Ectodermal cell (in vitro differentiated cells): ENCODE results near the gene HNRNPH1.
"Not testable (repeated sequence)": the region's sequence is repeated elsewhere in the genome, so short reads cannot be mapped to it uniquely, and the experiment has no call there.

Source experiments
- H3K27ac ChIP-seq: 2 replicates; pipeline ENCODE4 v1.7.0; 2013; ENCODE audit warnings: mild to moderate bottlenecking, low read depth, low read length; ENCODE audit not compliant: insufficient read depth, poor library complexity, severe bottlenecking
- H3K27me3 ChIP-seq: 2 replicates; pipeline ENCODE4 v1.7.0; 2013; ENCODE audit warnings: mild to moderate bottlenecking, low read length; ENCODE audit not compliant: insufficient read depth, control insufficient read depth, poor library complexity, severe bottlenecking
- H3K36me3 ChIP-seq: one replicate; pipeline ENCODE4 v1.7.0; 2013; ENCODE audit warnings: low read length; ENCODE audit not compliant: control insufficient read depth, insufficient read depth
- H3K4me1 ChIP-seq: one replicate; pipeline ENCODE4 v1.7.0; 2013; ENCODE audit warnings: low read length; ENCODE audit not compliant: control insufficient read depth, insufficient read depth
- H3K4me3 ChIP-seq: 2 replicates; pipeline ENCODE4 v1.7.0; 2013; ENCODE audit warnings: low read depth, low read length, control low read depth; ENCODE audit not compliant: insufficient read depth
- H3K9me3 ChIP-seq: 2 replicates; pipeline ENCODE4 v1.7.0; 2013; ENCODE audit warnings: mild to moderate bottlenecking, low read length, moderate library complexity; ENCODE audit not compliant: control insufficient read depth
- WGBS, 2 experiments: methylation state at CpG; one replicate each; pipeline ENCODE4 v1.1.7; 2013; ENCODE audit warnings: missing lambda C conversion rate in 2 of 2; 5-methylcytosine and 5-hydroxymethylcytosine counted together

Gene HNRNPH1

GRCh38 chr5:179644766-179645165, 21.3 kb upstream of the HNRNPH1 start:
- not testable (repeated sequence) for H3K36me3 ChIP-seq, H3K4me1 ChIP-seq, H3K27me3 ChIP-seq, H3K4me3 ChIP-seq, H3K27ac ChIP-seq, H3K9me3 ChIP-seq
- 78 to 79% methylated on average over 5 of the region's 5 CpGs for WGBS, 2 experiments

GRCh38 chr5:179643141-179643920, 19.9 kb upstream of the HNRNPH1 start:
- not testable (repeated sequence) for H3K4me1 ChIP-seq, H3K27ac ChIP-seq, H3K9me3 ChIP-seq, H3K36me3 ChIP-seq, H3K27me3 ChIP-seq, H3K4me3 ChIP-seq
- WGBS, 2 experiments, result 92% methylated on average over 16 of the region's 16 CpGs

GRCh38 chr5:179642626-179643025, 19.2 kb upstream of the HNRNPH1 start:
- not testable (repeated sequence) for H3K4me3 ChIP-seq, H3K9me3 ChIP-seq, H3K36me3 ChIP-seq, H3K27me3 ChIP-seq, H3K27ac ChIP-seq, H3K4me1 ChIP-seq
- 91 to 95% methylated on average over 16 to 17 of the region's 17 CpGs for WGBS, 2 experiments

GRCh38 chr5:179641745-179642144, 18.3 kb upstream of the HNRNPH1 start:
- H3K4me3 ChIP-seq, H3K36me3 ChIP-seq, H3K9me3 ChIP-seq, H3K4me1 ChIP-seq, H3K27me3 ChIP-seq, H3K27ac ChIP-seq: not testable (repeated sequence)
- no CpG with 5 or more reads among the region's 4 CpGs for WGBS, 2 experiments

GRCh38 chr5:179639296-179639695, 15.8 kb upstream of the HNRNPH1 start:
- not testable (repeated sequence) for H3K27me3 ChIP-seq, H3K36me3 ChIP-seq, H3K9me3 ChIP-seq, H3K4me1 ChIP-seq, H3K4me3 ChIP-seq, H3K27ac ChIP-seq
- WGBS, 2 experiments, result 91% methylated on average over 11 of the region's 11 CpGs

GRCh38 chr5:179634370-179635172, 11.1 kb upstream of the HNRNPH1 start:
- H3K27me3 ChIP-seq, H3K4me3 ChIP-seq, H3K4me1 ChIP-seq, H3K9me3 ChIP-seq, H3K36me3 ChIP-seq, H3K27ac ChIP-seq: not testable (repeated sequence)
- 9 to 25% methylated on average over 5 to 6 of the region's 49 CpGs for WGBS, 2 experiments

GRCh38 chr5:179633501-179634369, 10.3 kb upstream of the HNRNPH1 start:
- H3K27ac ChIP-seq, H3K4me1 ChIP-seq, H3K27me3 ChIP-seq, H3K9me3 ChIP-seq, H3K36me3 ChIP-seq: not testable (repeated sequence)
- peak overlapping the region; percentile 22 for H3K4me3 ChIP-seq
- WGBS, 2 experiments, result 91 to 92% methylated on average over 16 to 18 of the region's 38 CpGs

- Histone ChIP-seq H3K36me3 (peaks cover 22% of the 10 kb centered on the region), H3K4me1 (peaks cover 21% of the 10 kb centered on the region), H3K27me3 (no peaks in the 10 kb centered on the region), H3K9me3 (no peaks in the 10 kb centered on the region), H3K4me3 (no peak overlapping the region), H3K27ac (no peak overlapping the region)
- WGBS, 2 experiments, result 88% methylated on average over 9 of the region's 9 CpGs
Measured at GRCh38 chr5:179624841-179625271, 1.4 kb upstream of the HNRNPH1 start.

- H3K27me3 ChIP-seq, result no peaks in the 10 kb centered on the region
- H3K4me1 ChIP-seq, result peaks cover 25% of the 10 kb centered on the region
- peak overlapping the region; percentile 100 for H3K4me3 ChIP-seq
- 42 to 44% methylated on average over 68 of the region's 68 CpGs for WGBS, 2 experiments
- peaks cover 24% of the 10 kb centered on the region for H3K36me3 ChIP-seq
- peak overlapping the region; percentile 98 for H3K27ac ChIP-seq
- H3K9me3 ChIP-seq, result no peaks in the 10 kb centered on the region
Measured at GRCh38 chr5:179623906-179624741, 653 bp upstream of the HNRNPH1 start.
